BLaER1 treated with 17β-estradiol and CSF1 and Interleukin-3, amounts not matched to agents 10 nM and 100 nM (cell line): Measurements from ENCODE around the gene OBP2A.
"Not testable (repeated sequence)": the region's sequence is repeated elsewhere in the genome, so short reads cannot be mapped to it uniquely, and the experiment has no call there.

Source experiments
- H3K27ac ChIP-seq, 11 experiments: shearing (Covaris generic); formaldehyde crosslinking; 2 replicates each; pipeline ENCODE4 v1.8.1; 2022
- H3K27me3 ChIP-seq, 11 experiments: shearing (Covaris generic); formaldehyde crosslinking; 2 replicates each; pipeline ENCODE4 v1.8.1; 2022
- H3K36me3 ChIP-seq, 11 experiments: shearing (Covaris generic); formaldehyde crosslinking; 2 replicates each; pipeline ENCODE4 v1.8.1; 2022
- H3K4me1 ChIP-seq, 10 experiments: shearing (Covaris generic); formaldehyde crosslinking; 2 replicates each; pipeline ENCODE4 v1.8.1; 2022
- H3K4me2 ChIP-seq, 11 experiments: shearing (Covaris generic); formaldehyde crosslinking; 2 replicates each; pipeline ENCODE4 v1.8.1; 2022
- H3K4me3 ChIP-seq, 10 experiments: shearing (Covaris generic); formaldehyde crosslinking; 2 replicates each; pipeline ENCODE4 v1.8.1; 2022
- H3K9ac ChIP-seq, 11 experiments: shearing (Covaris generic); formaldehyde crosslinking; 2 replicates each; pipeline ENCODE4 v1.8.1; 2022
- H3K9me3 ChIP-seq, 11 experiments: shearing (Covaris generic); formaldehyde crosslinking; replicated peaks in 1 of 11; 2 replicates each; pipeline ENCODE4 v1.8.1; 2022
- H4K20me1 ChIP-seq, 11 experiments: shearing (Covaris generic); formaldehyde crosslinking; 2 replicates each; pipeline ENCODE4 v1.8.1; 2022
- Cebpa-rat ChIP-seq, 11 experiments: shearing (Covaris generic); IDR thresholded peaks; 2 replicates each; pipeline ENCODE4 v1.8.1; 2022

OBP2A gene

DNA sequence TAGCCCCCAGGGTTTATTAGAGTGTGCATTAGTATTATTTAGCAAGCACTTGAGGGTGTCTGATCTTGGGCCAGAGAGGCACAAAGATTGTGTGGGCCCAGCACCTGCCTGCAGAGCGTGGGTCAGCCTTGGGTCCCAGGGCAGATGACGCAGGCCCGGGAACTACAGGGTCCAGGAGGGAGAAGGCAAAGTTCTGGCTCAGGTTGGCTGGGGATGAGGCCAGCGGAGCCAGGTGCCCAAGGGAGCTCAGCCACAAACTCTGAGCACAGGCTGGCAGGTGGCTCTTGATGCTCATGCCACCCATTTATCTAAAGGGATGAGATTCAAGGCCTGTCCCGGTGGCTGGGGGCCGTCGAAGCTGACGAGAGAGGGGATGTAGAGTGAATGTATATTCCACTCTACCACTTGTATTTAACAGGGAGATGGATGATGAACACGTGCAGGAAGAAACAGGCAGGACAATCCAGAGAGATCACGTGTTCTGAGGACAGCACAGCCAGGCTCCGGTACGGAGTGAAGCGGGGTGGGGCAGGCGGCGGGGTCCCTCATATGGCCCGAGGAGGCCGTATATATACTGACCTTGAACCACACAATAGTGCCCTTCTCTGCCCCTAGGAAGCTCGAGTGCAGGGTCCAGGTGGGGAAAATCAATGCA lies 818 bp upstream of the OBP2A start:
- peaks cover 0 to 11% (median 7%) of the 10 kb centered on the region in 10 experiments; a peak in 11 of 20 replicates for H3K4me1 ChIP-seq
- no peak overlapping the region for H3K4me3 ChIP-seq
- no peaks in the 10 kb centered on the region for H3K9me3 ChIP-seq
- H4K20me1 ChIP-seq, result peaks cover 0 to 2% (median 0%) of the 10 kb centered on the region in 11 experiments; a peak in 1 of 22 replicates
- H3K36me3 ChIP-seq, result no peaks in the 10 kb centered on the region
- H3K27me3 ChIP-seq, result no peaks in the 10 kb centered on the region
- H3K9ac ChIP-seq, result no peak overlapping the region
- TF ChIP-seq Cebpa-rat (IDR thresholded peaks at IDR 0.05), result no peak
- no peak overlapping the region for H3K27ac ChIP-seq
- H3K4me2 ChIP-seq, result no peak overlapping the region

DNA sequence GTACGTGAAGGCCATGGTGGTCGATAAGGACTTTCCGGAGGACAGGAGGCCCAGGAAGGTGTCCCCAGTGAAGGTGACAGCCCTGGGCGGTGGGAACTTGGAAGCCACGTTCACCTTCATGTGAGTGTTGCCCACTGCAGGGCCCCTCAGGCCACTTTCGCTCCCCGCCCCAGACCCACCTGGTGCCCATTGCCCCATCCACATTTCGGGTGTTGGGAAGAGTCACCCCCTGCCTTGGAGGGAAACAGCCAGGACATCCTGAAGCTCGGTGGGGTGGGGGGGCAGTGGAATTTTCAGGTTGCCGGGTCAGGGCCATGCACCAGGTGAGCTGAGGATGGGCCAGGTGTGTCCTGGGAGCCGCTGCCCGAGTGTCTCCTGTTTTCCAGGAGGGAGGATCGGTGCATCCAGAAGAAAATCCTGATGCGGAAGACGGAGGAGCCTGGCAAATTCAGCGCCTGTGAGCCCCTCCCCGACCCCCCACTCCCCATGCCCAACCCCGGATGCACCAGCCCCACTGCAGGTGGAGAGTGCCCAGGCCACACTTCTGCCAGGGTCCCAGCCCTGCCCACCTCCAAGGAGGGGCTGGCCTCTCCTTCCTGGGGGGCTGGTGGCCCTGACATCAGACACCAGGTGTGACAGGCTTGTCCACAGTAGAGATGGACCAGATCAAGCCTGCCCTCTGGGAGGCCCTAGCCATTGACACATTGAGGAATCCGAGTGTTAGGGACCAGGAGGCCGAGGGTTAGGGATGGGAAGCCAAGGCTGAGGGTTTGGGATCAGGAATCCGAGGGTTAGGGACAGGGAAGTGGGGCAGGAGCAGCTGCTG lies 1.1 kb downstream of the OBP2A start:
- peaks cover 10 to 22% (median 20%) of the 10 kb centered on the region in 10 experiments; a peak in 19 of 20 replicates for H3K4me1 ChIP-seq
- not testable (repeated sequence) for H3K27ac ChIP-seq, H3K4me2 ChIP-seq, H3K36me3 ChIP-seq, H3K4me3 ChIP-seq, H3K9ac ChIP-seq, H3K9me3 ChIP-seq, H3K27me3 ChIP-seq
- H4K20me1 ChIP-seq, result peaks cover 0 to 10% (median 0%) of the 10 kb centered on the region in 11 experiments; a peak in 6 of 22 replicates

DNA sequence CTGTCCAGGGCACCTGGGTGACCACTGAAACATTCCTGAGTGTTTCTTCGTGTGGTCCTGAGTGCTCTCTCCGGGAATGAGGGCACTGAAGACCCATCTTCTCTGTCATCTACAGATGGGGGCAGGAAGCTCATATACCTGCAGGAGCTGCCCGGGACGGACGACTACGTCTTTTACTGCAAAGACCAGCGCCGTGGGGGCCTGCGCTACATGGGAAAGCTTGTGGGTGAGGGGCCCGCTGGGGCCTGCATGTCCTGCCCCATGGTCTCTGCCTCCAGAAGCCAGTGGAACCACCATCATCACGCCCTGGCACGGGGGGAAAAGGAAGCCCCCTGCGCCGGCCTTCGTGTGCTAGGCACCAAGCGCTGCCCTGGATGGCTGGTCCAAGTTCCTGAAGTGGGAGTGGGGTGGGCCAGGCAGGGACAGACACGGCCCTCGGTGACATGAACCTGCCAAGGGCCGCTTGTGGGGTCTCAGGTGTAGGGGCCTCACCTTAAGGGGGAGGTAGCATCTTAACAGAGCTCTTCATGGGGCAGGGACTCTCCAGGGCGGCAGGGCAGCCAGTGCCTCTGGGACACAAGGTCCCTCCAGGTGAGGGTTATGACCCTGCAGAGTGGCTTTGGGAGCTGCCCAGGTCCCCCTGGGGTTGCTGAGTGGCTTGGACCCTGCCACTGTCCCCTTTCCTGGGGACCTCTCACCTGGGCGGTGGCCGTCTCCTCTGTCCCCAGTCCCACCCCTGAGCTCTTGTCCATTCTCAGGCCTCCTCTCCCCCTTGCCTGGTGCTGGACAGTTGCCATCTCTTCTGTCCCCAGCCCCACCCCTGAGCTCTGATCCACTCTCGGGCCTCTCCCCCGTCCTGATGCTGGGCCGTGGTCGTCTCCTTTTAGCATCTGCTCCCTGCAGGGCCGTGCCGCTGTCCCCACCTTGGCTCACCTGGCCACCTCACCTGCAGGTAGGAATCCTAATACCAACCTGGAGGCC lies 2.1 kb downstream of the OBP2A start:
- Histone ChIP-seq H3K4me1 (peaks cover 10 to 28% (median 26%) of the 10 kb centered on the region in 10 experiments; a peak in 19 of 20 replicates), H3K36me3 (no peaks in the 10 kb centered on the region), H3K4me2 (no peak overlapping the region), H3K9me3 (no peaks in the 10 kb centered on the region), H3K27me3 (peaks cover 0 to 7% (median 0%) of the 10 kb centered on the region in 11 experiments; a peak in 1 of 22 replicates), H3K9ac (no peak overlapping the region), H4K20me1 (peaks cover 0 to 10% (median 0%) of the 10 kb centered on the region in 11 experiments; a peak in 6 of 22 replicates), H3K4me3 (no peak overlapping the region), H3K27ac (no peak overlapping the region)
- TF ChIP-seq Cebpa-rat (IDR thresholded peaks at IDR 0.05), result no peak

DNA sequence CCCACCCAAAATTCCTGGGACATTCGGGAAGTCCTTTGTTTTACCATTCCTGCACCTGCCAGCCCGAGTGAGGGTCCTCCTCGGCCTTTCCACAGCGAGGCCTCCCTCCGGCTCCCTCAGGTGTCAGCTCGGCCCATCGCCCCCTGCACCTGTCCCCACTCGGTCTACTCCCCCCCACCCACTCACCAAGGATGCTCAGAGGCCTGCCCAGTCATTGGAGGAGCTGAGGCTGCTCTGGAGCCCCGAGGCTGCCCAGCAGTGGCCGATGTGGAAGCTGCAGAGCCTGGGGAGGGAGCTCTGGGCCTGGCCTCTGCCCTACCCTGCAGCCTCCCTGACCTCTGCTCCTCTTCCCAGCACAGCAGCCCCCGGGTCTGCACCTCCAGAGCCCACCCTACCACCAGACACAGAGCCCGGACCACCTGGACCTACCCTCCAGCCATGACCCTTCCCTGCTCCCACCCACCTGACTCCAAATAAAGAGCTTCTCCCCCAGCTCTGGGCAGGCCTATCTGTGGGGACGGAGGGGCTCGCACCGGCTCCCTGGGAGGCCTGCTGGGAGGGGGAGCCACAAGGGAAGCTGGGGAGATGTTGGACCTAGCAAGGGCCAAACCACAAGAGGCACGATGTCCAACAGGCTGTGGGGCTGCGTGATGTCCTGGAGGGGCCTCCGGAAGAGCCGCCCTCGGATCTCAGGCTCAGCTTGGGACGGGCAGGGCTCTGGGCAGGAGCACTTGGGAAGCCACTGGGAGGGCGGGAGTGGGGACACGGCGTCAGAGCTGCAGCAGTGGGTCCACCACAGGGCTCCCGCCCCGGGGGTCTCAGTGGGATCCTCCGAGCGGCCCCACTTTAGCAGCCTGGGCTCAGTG lies 3.8 kb downstream of the OBP2A start:
- not testable (repeated sequence) for H3K4me3 ChIP-seq, H3K9me3 ChIP-seq, H3K9ac ChIP-seq, H3K27ac ChIP-seq, H3K36me3 ChIP-seq, H3K27me3 ChIP-seq
- peaks cover 0 to 10% (median 0%) of the 10 kb centered on the region in 11 experiments; a peak in 6 of 22 replicates for H4K20me1 ChIP-seq
- H3K4me2 ChIP-seq, result peak overlapping the region in 7 of 11 experiments; percentile 69 to 82 (median 76); a peak in 8 of 22 replicates
- H3K4me1 ChIP-seq, result peaks cover 10 to 28% (median 26%) of the 10 kb centered on the region in 10 experiments; a peak in 19 of 20 replicates

DNA sequence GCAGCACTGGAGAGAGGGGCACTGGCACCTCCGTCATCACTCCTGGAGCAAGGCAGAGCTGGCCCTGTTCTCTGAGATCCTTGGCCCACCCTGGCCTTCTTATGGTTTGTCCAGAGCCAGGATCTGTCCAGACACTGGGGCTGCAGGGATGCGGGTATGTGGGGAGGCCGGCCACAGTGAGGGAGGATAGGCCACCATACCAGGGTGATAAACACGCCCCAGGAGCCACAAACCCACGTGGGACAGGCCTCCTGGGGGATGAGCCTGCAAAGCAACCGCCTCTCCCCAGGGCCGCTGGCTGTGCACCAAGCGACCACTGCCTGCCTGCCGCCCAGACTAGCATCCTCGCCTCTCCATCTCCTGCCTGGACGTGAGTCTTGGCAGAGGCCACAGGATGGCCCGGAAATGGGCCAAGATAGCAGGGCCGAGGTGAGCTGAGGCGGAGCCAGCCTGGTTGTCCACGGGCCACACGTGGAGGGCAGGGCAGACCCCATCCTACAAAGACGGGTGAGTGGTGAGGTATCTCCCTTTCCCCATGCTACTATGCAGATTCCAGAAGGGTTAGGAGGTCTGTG lies 4.5 kb downstream of the OBP2A start:
- Histone ChIP-seq H3K27me3 (peaks cover 0 to 7% (median 0%) of the 10 kb centered on the region in 11 experiments; a peak in 1 of 22 replicates), H3K9me3 (no peaks in the 10 kb centered on the region), H3K36me3 (no peaks in the 10 kb centered on the region), H3K27ac (peak overlapping the region in 1 of 11 experiments; percentile 17; a peak in 2 of 22 replicates), H3K4me1 (peaks cover 10 to 28% (median 26%) of the 10 kb centered on the region in 10 experiments; a peak in 19 of 20 replicates), H3K4me2 (peak overlapping the region; percentile 23 to 82 (median 72); a peak in 19 of 22 replicates), H4K20me1 (peaks cover 0 to 10% (median 0%) of the 10 kb centered on the region in 11 experiments; a peak in 6 of 22 replicates), H3K4me3 (no peak overlapping the region), H3K9ac (no peak overlapping the region)
- no peak for TF ChIP-seq Cebpa-rat (IDR thresholded peaks at IDR 0.05)

DNA sequence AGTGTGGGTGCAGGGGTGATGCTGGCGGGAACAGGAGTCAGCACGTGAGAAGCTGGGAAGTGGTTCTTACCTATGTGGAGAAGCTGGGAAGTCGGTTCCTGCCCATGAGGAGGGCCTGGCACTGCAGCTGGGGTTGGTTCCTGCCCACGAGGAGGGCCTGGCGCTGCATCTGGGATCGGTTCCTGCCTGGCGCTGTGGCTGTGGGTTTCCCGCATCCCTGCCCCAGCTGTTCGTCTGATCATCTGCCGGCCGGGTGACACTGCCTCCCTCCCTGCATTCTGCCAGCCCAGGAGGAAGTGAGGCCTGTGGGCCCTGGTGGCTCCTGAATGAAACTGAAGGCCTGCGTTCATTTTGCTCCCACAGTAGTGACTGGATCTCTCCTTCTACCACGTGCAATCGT lies 5.1 kb downstream of the OBP2A start:
- H3K36me3 ChIP-seq, result no peaks in the 10 kb centered on the region
- H3K4me1 ChIP-seq, result peaks cover 10 to 28% (median 26%) of the 10 kb centered on the region in 10 experiments; a peak in 19 of 20 replicates
- peaks cover 0 to 7% (median 0%) of the 10 kb centered on the region in 11 experiments; a peak in 1 of 22 replicates for H3K27me3 ChIP-seq
- TF ChIP-seq Cebpa-rat (IDR thresholded peaks at IDR 0.05), result no peak
- H3K4me3 ChIP-seq, result no peak overlapping the region
- peak overlapping the region in 4 of 11 experiments; percentile 13 to 59 (median 48); a peak in 5 of 22 replicates for H3K27ac ChIP-seq
- H4K20me1 ChIP-seq, result peaks cover 0 to 10% (median 0%) of the 10 kb centered on the region in 11 experiments; a peak in 6 of 22 replicates
- peak overlapping the region; percentile 23 to 82 (median 72) for H3K4me2 ChIP-seq
- peak overlapping the region in 5 of 11 experiments; percentile 13 to 62 (median 46); a peak in 5 of 22 replicates for H3K9ac ChIP-seq
- H3K9me3 ChIP-seq, result no peaks in the 10 kb centered on the region

DNA sequence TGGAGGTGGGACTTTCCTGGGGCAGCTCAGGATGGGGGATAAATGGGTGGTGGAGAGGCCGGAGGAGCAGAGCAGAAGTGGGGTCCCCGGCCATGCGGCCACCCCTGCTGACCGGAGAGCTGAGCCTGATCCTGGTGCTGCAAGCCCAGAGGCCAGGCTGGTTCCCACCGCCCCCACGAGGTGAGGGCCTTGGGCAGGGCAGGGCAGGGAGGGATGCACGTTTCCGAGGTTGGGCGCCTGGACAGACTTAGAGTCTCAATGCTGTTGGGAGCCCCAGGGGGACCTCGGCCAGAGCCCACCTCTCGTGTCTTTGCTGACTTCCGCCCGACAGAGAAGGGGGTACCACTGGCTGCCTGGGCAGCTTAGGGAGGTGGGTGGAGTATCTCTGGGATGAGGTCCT lies 5.5 kb downstream of the OBP2A start:
- TF ChIP-seq Cebpa-rat (IDR thresholded peaks at IDR 0.05), result no peak
- Histone ChIP-seq H3K9ac (peak overlapping the region in 6 of 11 experiments; percentile 13 to 62 (median 40); a peak in 6 of 22 replicates), H3K27ac (peak overlapping the region in 5 of 11 experiments; percentile 13 to 59 (median 44); a peak in 5 of 22 replicates), H3K36me3 (no peaks in the 10 kb centered on the region), H3K4me3 (no peak overlapping the region), H3K4me1 (peaks cover 10 to 28% (median 26%) of the 10 kb centered on the region in 10 experiments; a peak in 19 of 20 replicates), H3K4me2 (peak overlapping the region; percentile 23 to 82 (median 72); a peak in 21 of 22 replicates), H3K9me3 (no peaks in the 10 kb centered on the region), H4K20me1 (peaks cover 0 to 10% (median 0%) of the 10 kb centered on the region in 11 experiments; a peak in 6 of 22 replicates), H3K27me3 (peaks cover 0 to 7% (median 0%) of the 10 kb centered on the region in 11 experiments; a peak in 1 of 22 replicates)
